PC-9 (cell line): ENCODE measurements around the gene GEN1. TPM values are rescaled to one million over a fixed set of nuclear protein-coding genes. Genes with fewer than 3 reads are reported as not detected.

Experiments used
- BruUV-seq: library from RNA; stranded (reverse); fragments of 400-500 nt; replicated peaks from 2 replicates; lab custom pipeline; 2021; lab: Mats Ljungman, UMichigan
- CTCF ChIA-PET: fragments of 300-600 bp; sonication (Branson Sonifier 250); formaldehyde crosslinking; loops from one replicate; lab custom pipeline; 2022; ENCODE audit warnings: antibody characterized with exemption; lab: Charles Lee
- POLR2A ChIA-PET: fragments of 300-600 bp; sonication (Branson Sonifier 250); formaldehyde crosslinking; loops from one replicate; lab custom pipeline; 2022; ENCODE audit warnings: antibody characterized with exemption; ENCODE audit not compliant: unreplicated experiment; lab: Charles Lee
- DNase-seq, 2 experiments: peaks; one replicate each; pipeline versions ENCODE4 v3.0.0 to v3.0.0-alpha.2; 2015 to 2022; ENCODE audit warnings: mixed read lengths in 1 of 2
- H2AFZ ChIP-seq: fragments of 200-600 bp; sonication (generic); 2 replicates; pipeline ENCODE4 v1.8.1; 2017; ENCODE audit warnings: antibody characterized with exemption
- H3F3A ChIP-seq: fragments of 200-600 bp; sonication (generic); 2 replicates; pipeline ENCODE4 v1.8.1; 2017; ENCODE audit warnings: antibody characterized with exemption, mild to moderate bottlenecking, low read depth; ENCODE audit not compliant: insufficient read depth
- H3K27ac ChIP-seq: fragments of 200-600 bp; sonication (generic); 2 replicates; pipeline ENCODE4 v1.6.1; 2016; ENCODE audit warnings: mixed run types
- H3K27me3 ChIP-seq: fragments of 200-600 bp; sonication (generic); 2 replicates; pipeline ENCODE4 v1.6.1; 2016; ENCODE audit warnings: low read depth, mixed run types; ENCODE audit not compliant: insufficient read depth
- H3K36me3 ChIP-seq: fragments of 200-600 bp; sonication (generic); 2 replicates; pipeline ENCODE4 v1.6.1; 2016; ENCODE audit warnings: low read depth, mixed run types
- H3K4me1 ChIP-seq: fragments of 200-600 bp; sonication (generic); replicated peaks from 2 replicates; pipeline ENCODE4 v1.6.1; 2016; ENCODE audit warnings: mixed run types; ENCODE audit not compliant: insufficient read depth
- H3K4me2 ChIP-seq: fragments of 200-600 bp; sonication (generic); 2 replicates; pipeline ENCODE4 v1.6.1; 2017; ENCODE audit warnings: mixed run types
- H3K4me3 ChIP-seq: fragments of 200-600 bp; sonication (generic); 2 replicates; pipeline ENCODE4 v1.6.1; 2016; ENCODE audit warnings: mixed run types
- H3K79me2 ChIP-seq: fragments of 200-600 bp; sonication (generic); 2 replicates; pipeline ENCODE4 v1.6.1; 2017; ENCODE audit warnings: low read depth, mixed run types
- H3K9me2 ChIP-seq: fragments of 200-600 bp; sonication (generic); 2 replicates; pipeline ENCODE4 v1.8.1; 2017; ENCODE audit warnings: mild to moderate bottlenecking; ENCODE audit not compliant: insufficient read depth
- H3K9me3 ChIP-seq: fragments of 200-600 bp; sonication (generic); 2 replicates; pipeline ENCODE4 v1.8.1; 2016; ENCODE audit warnings: low read depth; ENCODE audit not compliant: insufficient read depth
- H4K20me1 ChIP-seq: fragments of 200-600 bp; sonication (generic); 2 replicates; pipeline ENCODE4 v1.8.1; 2017; ENCODE audit not compliant: insufficient read depth
- EZH2 ChIP-seq: fragments of 200-600 bp; sonication (generic); IDR thresholded peaks from 2 replicates; pipeline ENCODE4 v1.8.0; 2017; ENCODE audit warnings: antibody characterized with exemption, low read depth
- intact Hi-C: fragments of 100-400 bp; cut with micrococcal nuclease; formaldehyde crosslinking; loops from one replicate; pipeline ENCODE4 v1.10.0; 2022; ENCODE audit not compliant: unreplicated experiment
- total RNA-seq: library from RNA; stranded (reverse); gene quantifications from 2 replicates; pipeline ENCODE4 v1.2.3, GENCODE V29; 2021
- TF ChIP-seq, protein P1 (sequence below): fragments of 200-600 bp; sonication (generic); conservative IDR thresholded peaks from 2 replicates; pipeline ENCODE4 v1.6.1; 2017; ENCODE audit warnings: mixed run types, antibody characterized with exemption, mild to moderate bottlenecking, moderate library complexity

GEN1 gene
- total RNA-seq, 1 experiment from 2014 or later = 28.3 TPM

DNA sequence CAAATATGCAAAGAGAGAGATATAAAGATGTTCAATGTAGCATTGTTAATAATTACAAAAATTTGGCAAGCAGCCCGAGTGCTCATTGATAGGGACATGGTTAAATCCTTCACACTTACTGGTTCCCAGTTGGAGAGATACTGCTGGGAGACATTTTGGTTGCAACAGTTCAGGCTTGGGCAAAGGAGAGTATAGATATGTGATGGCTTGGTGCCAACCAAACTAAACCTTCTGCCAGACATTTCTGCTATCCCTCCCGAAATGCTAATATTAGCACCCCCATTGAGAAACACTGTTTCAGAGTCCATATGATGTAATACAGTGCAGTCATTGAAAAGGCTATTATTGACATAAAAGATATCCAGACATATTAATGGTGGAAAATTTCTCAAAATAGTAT is 11.5 kb downstream of the GEN1 start:
- TF ChIP-seq EZH2 = no peak
- TF ChIP-seq, protein P1, sequence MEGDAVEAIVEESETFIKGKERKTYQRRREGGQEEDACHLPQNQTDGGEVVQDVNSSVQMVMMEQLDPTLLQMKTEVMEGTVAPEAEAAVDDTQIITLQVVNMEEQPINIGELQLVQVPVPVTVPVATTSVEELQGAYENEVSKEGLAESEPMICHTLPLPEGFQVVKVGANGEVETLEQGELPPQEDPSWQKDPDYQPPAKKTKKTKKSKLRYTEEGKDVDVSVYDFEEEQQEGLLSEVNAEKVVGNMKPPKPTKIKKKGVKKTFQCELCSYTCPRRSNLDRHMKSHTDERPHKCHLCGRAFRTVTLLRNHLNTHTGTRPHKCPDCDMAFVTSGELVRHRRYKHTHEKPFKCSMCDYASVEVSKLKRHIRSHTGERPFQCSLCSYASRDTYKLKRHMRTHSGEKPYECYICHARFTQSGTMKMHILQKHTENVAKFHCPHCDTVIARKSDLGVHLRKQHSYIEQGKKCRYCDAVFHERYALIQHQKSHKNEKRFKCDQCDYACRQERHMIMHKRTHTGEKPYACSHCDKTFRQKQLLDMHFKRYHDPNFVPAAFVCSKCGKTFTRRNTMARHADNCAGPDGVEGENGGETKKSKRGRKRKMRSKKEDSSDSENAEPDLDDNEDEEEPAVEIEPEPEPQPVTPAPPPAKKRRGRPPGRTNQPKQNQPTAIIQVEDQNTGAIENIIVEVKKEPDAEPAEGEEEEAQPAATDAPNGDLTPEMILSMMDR = no peak
- no peaks in the 10 kb centered on the region for H3K9me2 ChIP-seq
- H2AFZ ChIP-seq = no peak overlapping the region
- intact Hi-C loops = no loop called here
- H3K4me1 ChIP-seq = no peaks in the 10 kb centered on the region
- ChIA-PET CTCF (no interaction called here), POLR2A (no interaction called here)
- no peaks in the 10 kb centered on the region for H3K27me3 ChIP-seq
- no peaks in the 10 kb centered on the region for H3K9me3 ChIP-seq
- no peak for DNase-seq
- H3K27ac ChIP-seq = no peak overlapping the region
- H4K20me1 ChIP-seq = no peaks in the 10 kb centered on the region
- no peaks in the 10 kb centered on the region for H3K79me2 ChIP-seq
- H3K4me2 ChIP-seq = no peak overlapping the region
- peaks cover 25% of the 10 kb centered on the region for H3K36me3 ChIP-seq
- no TSS peak for BruUV-seq
- H3K4me3 ChIP-seq = no peak overlapping the region
- H3F3A ChIP-seq = no peaks in the 10 kb centered on the region; the same call in 1 of the 2 replicates

DNA sequence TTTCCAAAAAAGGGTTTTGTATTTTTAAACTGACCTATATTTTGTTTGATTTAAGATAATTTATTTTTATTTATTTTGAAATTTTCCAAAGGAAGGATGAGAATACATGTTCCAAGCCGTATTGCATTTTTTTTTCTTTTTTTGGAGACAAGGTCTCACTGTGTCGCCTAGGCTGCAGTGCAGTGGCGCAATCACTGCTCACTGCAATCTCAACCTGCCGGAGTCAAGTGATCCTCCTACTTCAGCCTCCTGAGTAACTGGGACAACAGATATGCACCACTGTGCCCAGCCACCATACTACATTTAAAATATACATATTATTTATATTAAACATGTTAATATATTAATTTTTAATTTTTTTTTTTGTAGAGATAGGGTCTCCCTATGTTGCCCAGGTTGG is 15.0 kb downstream of the GEN1 start:
- H3K9me3 ChIP-seq = no peaks in the 10 kb centered on the region
- H3F3A ChIP-seq = no peaks in the 10 kb centered on the region; the same call in 1 of the 2 replicates
- no peak for TF ChIP-seq EZH2
- TF ChIP-seq, protein P1 = no peak
- DNase-seq = no peak
- BruUV-seq = no TSS peak
- no peak overlapping the region for H3K4me2 ChIP-seq
- ChIA-PET CTCF (no interaction called here), POLR2A (no interaction called here)
- H3K4me3 ChIP-seq = no peak overlapping the region
- no peaks in the 10 kb centered on the region for H3K79me2 ChIP-seq
- no peak overlapping the region for H3K27ac ChIP-seq
- no peaks in the 10 kb centered on the region for H3K9me2 ChIP-seq
- no peaks in the 10 kb centered on the region for H4K20me1 ChIP-seq
- peaks cover 26% of the 10 kb centered on the region for H3K36me3 ChIP-seq
- H2AFZ ChIP-seq = no peak overlapping the region
- H3K27me3 ChIP-seq = no peaks in the 10 kb centered on the region
- intact Hi-C loops = no loop called here
- H3K4me1 ChIP-seq = no peaks in the 10 kb centered on the region

DNA sequence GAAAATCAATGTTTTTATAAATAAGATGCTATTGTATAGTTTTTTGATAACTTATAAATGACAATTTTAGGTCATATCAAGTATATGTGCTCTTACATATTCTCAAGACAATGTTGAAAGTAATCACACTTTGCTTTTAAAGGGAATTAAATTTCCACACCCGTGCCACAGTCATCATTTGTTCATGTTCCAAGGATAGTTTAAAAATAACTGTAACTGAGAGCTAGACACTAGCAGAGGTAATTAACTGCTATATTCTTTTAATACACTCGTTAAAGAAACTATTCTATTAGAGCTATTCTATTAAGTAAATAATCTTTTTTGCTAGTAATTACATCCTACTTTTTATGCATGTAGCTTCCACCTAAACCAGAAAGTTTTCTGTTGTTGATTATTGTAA is 18.0 kb downstream of the GEN1 start:
- no peak for DNase-seq
- no peaks in the 10 kb centered on the region for H3K4me1 ChIP-seq
- no peak overlapping the region for H3K27ac ChIP-seq
- BruUV-seq = no TSS peak
- CTCF ChIA-PET = no interaction called here
- H4K20me1 ChIP-seq = no peaks in the 10 kb centered on the region
- H3K79me2 ChIP-seq = no peaks in the 10 kb centered on the region
- H3K27me3 ChIP-seq = no peaks in the 10 kb centered on the region
- no peaks in the 10 kb centered on the region; the same call in 1 of the 2 replicates for H3F3A ChIP-seq
- no peak overlapping the region for H2AFZ ChIP-seq
- intact Hi-C loops = no loop called here
- no peaks in the 10 kb centered on the region for H3K9me2 ChIP-seq
- TF ChIP-seq, protein P1 = no peak
- no peak for TF ChIP-seq EZH2
- POLR2A ChIA-PET = no interaction called here
- H3K4me3 ChIP-seq = no peak overlapping the region
- H3K9me3 ChIP-seq = no peaks in the 10 kb centered on the region
- H3K4me2 ChIP-seq = no peak overlapping the region
- H3K36me3 ChIP-seq = peaks cover 22% of the 10 kb centered on the region; the same call in 1 of the 2 replicates
